Upper lobe of left lung (tissue), 4 donors: ENCODE results near the gene JAGN1.

Source experiments
- CTCF ChIP-seq, 6 experiments: fragments of 450-650 bp in 4 of 6; fragments of 200-600 bp in 2 of 6; sonication (generic) in 2 of 6; IDR thresholded peaks; one replicate each; pipeline ENCODE4 v1.5.1; 2016 to 2019; ENCODE audit warnings: antibody characterized with exemption in 6 of 6
- POLR2A ChIP-seq, 4 donors: fragments of 450-650 bp; IDR thresholded peaks; one replicate each; pipeline ENCODE4 v1.5.1; 2016 to 2017; ENCODE audit warnings: antibody characterized with exemption in 4 of 4, mild to moderate bottlenecking in 2 of 4

GRCh38 chr3:9903904-9904303 is 13.5 kb downstream of the JAGN1 start:
- no peak for TF ChIP-seq POLR2A (IDR thresholded peaks at IDR 0.05)
- TF ChIP-seq CTCF (IDR thresholded peaks at IDR 0.05), result no peak
